HCT116 (cell line): ENCODE measurements around the gene BST2. TPM values are rescaled to one million over a fixed set of nuclear protein-coding genes. Genes with fewer than 3 reads are reported as not detected.
A peak's percentile ranks its signal among the peaks of the same experiment; 100 is the strongest.

Source experiments
- ATAC-seq: fragments of 200-7000 bp; cut with Tn5 transposase; 2 replicates; pipeline ENCODE4 v1.9.1; 2020; ENCODE audit warnings: mild to moderate bottlenecking, moderate library complexity
- BruUV-seq: library from RNA; stranded (reverse); fragments of 400-500 nt; replicated peaks from 2 replicates; lab custom pipeline; 2021; lab: Mats Ljungman, UMichigan
- CTCF ChIA-PET: fragments of 300-600 bp; sonication (Branson Sonifier 250); formaldehyde crosslinking; loops from one replicate; lab custom pipeline; 2021; ENCODE audit warnings: antibody characterized with exemption; lab: Charles Lee
- POLR2A ChIA-PET: fragments of 300-600, 350-600 bp; sonication (Branson Sonifier 250); formaldehyde crosslinking; loops from one replicate; lab custom pipeline; 2021; ENCODE audit warnings: antibody characterized with exemption; lab: Charles Lee
- RAD21 ChIA-PET, 2 experiments: fragments of 300-600 bp; sonication (Branson Sonifier 250); formaldehyde crosslinking; loops; one replicate each; lab custom pipeline; 2023; ENCODE audit warnings: low total read pairs in 2 of 2; ENCODE audit not compliant: uncharacterized antibody in 2 of 2, unreplicated experiment in 2 of 2, low non-redundant PET in 1 of 2; lab: Charles Lee
- DNase-seq: peaks from one replicate; pipeline ENCODE4 v3.0.0-alpha.2; 2010; ENCODE audit warnings: low read depth, low spot score
- H2AFZ ChIP-seq: fragments of 200-600 bp; shearing (Covaris generic), sonication (generic); 2 replicates; pipeline ENCODE4 v1.6.1; 2017; ENCODE audit warnings: low read depth, mixed run types, mixed read lengths, antibody characterized with exemption, low read length; ENCODE audit not compliant: poor library complexity, severe bottlenecking
- H3K27ac ChIP-seq: 2 replicates; pipeline ENCODE4 v1.5.1; 2012; ENCODE audit warnings: low read depth, low read length
- H3K27me3 ChIP-seq: fragments of 200-600 bp; sonication (generic); 2 replicates; pipeline ENCODE4 v1.6.1; 2016; ENCODE audit warnings: mixed run types, low read length, mixed read lengths; ENCODE audit not compliant: insufficient read depth
- H3K36me3 ChIP-seq, 2 experiments: fragments of 200-500 bp in 1 of 2; fragments of 200-600 bp in 1 of 2; sonication (Bioruptor generic) in 1 of 2; sonication (generic) in 1 of 2; 2 replicates each; pipeline versions ENCODE4 v1.5.1 to v1.6.1; 2014 to 2016; ENCODE audit warnings: low read length in 2 of 2, inconsistent platforms in 1 of 2, mixed read lengths in 1 of 2, mixed run types in 1 of 2; ENCODE audit not compliant: insufficient read depth in 2 of 2, control insufficient read depth in 1 of 2
- H3K4me1 ChIP-seq, 2 experiments: fragments of 200-600 bp in 1 of 2; sonication (generic) in 1 of 2; 2 replicates each; pipeline versions ENCODE4 v1.5.1 to v1.6.1; 2012 to 2017; ENCODE audit warnings: low read length in 2 of 2, inconsistent platforms in 1 of 2, mild to moderate bottlenecking in 1 of 2, mixed read lengths in 1 of 2, mixed run types in 1 of 2, moderate library complexity in 1 of 2; ENCODE audit not compliant: insufficient read depth in 2 of 2, control insufficient read depth in 1 of 2
- H3K4me2 ChIP-seq: fragments of 200-600 bp; sonication (generic); 2 replicates; pipeline ENCODE4 v1.6.1; 2017; ENCODE audit warnings: mixed run types, low read length, mixed read lengths
- H3K4me3 ChIP-seq, 2 experiments: fragments of 200-600 bp in 1 of 2; sonication (generic) in 1 of 2; replicated peaks in 1 of 2; 2 replicates each; pipeline ENCODE4 v1.5.1; 2011 to 2016; ENCODE audit warnings: low read length in 2 of 2, control low read depth in 1 of 2, low read depth in 1 of 2, mild to moderate bottlenecking in 1 of 2, mixed read lengths in 1 of 2, mixed run types in 1 of 2
- H3K79me2 ChIP-seq: fragments of 200-600 bp; sonication (generic); 2 replicates; pipeline ENCODE4 v1.6.1; 2017; ENCODE audit warnings: mild to moderate bottlenecking, mixed run types, low read length, moderate library complexity, mixed read lengths; ENCODE audit not compliant: insufficient read depth
- H3K9ac ChIP-seq: fragments of 200-600 bp; sonication (generic); 2 replicates; pipeline ENCODE4 v1.6.1; 2016; ENCODE audit warnings: low read length, mixed read lengths
- H3K9me2 ChIP-seq: fragments of 200-600 bp; sonication (generic), shearing (Covaris generic); 2 replicates; pipeline ENCODE4 v1.6.1; 2017; ENCODE audit warnings: mixed run types, mild to moderate bottlenecking, moderate library complexity; ENCODE audit not compliant: insufficient read depth
- H3K9me3 ChIP-seq, 2 experiments: fragments of 200-500 bp in 1 of 2; fragments of 200-600 bp in 1 of 2; sonication (Bioruptor generic) in 1 of 2; sonication (generic) in 1 of 2; 2 replicates each; pipeline ENCODE4 v1.6.1; 2014 to 2017; ENCODE audit warnings: low read length in 2 of 2, mixed read lengths in 2 of 2, inconsistent platforms in 1 of 2, low read depth in 1 of 2, mild to moderate bottlenecking in 1 of 2, mixed run types in 1 of 2, moderate library complexity in 1 of 2; ENCODE audit not compliant: control insufficient read depth in 1 of 2, insufficient read depth in 1 of 2
- H4K20me1 ChIP-seq: fragments of 200-600 bp; sonication (generic), shearing (Covaris generic); 2 replicates; pipeline ENCODE4 v1.6.1; 2017; ENCODE audit warnings: mixed run types, mild to moderate bottlenecking, moderate library complexity; ENCODE audit not compliant: insufficient read depth
- POLR2A ChIP-seq: IDR thresholded peaks from 2 replicates; pipeline ENCODE4 v1.7.0; 2011; ENCODE audit warnings: borderline replicate concordance; ENCODE audit not compliant: insufficient read depth, insufficient read length; ENCODE audit errors: extremely low read depth
- POLR2AphosphoS5 ChIP-seq: IDR thresholded peaks from 2 replicates; pipeline ENCODE4 v1.6.1; 2011; ENCODE audit warnings: mild to moderate bottlenecking, low read depth, low read length, moderate library complexity
- ZFX ChIP-seq: fragments of 450-650 bp; IDR thresholded peaks from 2 replicates; pipeline ENCODE4 v1.6.1; 2017
- intact Hi-C: fragments of 100-400 bp; cut with micrococcal nuclease; formaldehyde crosslinking; loops from 2 replicates; pipeline ENCODE4 v1.10.0; 2022
- total RNA-seq: library from RNA; stranded (reverse); gene quantifications from one replicate; pipeline ENCODE4 v1.2.1, GENCODE V29; 2021; ENCODE audit not compliant: unreplicated experiment
- TF ChIP-seq, protein P1 (sequence below): IDR thresholded peaks from 2 replicates; pipeline ENCODE4 v1.6.1; 2012; ENCODE audit warnings: low read depth

BST2 gene
- total RNA-seq, 1 experiment from 2014 or later: 5.4 TPM

DNA sequence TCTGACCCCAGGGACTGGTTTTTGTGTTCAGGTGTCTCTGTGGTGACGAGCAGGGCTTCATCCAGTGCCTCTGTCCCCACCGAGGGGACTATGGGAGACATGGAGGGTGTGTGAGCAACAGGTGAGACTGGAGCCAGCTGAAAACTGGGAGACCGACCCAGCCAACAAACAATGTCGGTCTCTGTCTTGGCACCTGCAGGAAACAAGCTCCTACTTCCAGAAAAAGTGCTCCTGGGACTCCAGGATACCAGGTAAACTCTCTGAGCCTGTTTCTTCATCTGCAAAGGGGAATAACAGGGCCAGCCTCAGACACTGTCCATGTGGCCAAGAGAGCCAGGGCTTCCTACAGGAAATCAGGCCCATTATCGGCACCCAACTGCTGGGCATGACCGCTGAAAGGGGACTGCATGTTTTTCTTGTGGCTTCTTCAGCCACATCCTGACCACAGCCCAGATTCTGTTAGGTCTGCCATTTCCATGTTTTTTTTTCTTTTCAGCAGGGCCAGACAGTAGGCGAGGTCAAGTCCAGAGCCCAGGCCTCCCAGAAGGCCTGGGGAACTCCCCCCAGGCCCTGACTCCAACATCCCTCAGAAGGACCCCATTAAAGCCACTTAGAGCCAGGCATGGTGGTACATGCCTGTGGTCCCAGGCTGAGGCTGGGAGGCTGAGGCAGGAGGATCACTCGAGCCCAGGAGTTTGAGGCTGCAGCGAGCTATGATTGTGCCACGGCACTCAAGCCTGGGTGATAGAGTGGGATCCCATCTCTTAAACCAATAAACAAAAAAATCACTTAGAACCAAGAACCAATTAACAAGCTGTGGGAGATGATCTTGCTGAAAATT is 836 bp upstream of the BST2 start:
- H3K9me2 ChIP-seq: no peaks in the 10 kb centered on the region
- ChIA-PET CTCF (interaction anchor here (0.6 to 1.3 kb wide), 2 partner anchors 20 kb away, joined by 3 read pairs; no protein-coding TSS in a partner anchor), POLR2A (interaction anchor here (0.6 to 2.8 kb wide), 4 partner anchors 13 to 453 kb away, joined by 3 to 21 read pairs (median 3); partner anchors contain the start of genes MVB12A and RPL18A), RAD21 (no interaction called here)
- peak; percentile 89 for TF ChIP-seq POLR2AphosphoS5
- TF ChIP-seq ZFX: 0 out of 2 replicates have a peak, but pooled peaks have one; percentile 5
- TF ChIP-seq, protein P1, sequence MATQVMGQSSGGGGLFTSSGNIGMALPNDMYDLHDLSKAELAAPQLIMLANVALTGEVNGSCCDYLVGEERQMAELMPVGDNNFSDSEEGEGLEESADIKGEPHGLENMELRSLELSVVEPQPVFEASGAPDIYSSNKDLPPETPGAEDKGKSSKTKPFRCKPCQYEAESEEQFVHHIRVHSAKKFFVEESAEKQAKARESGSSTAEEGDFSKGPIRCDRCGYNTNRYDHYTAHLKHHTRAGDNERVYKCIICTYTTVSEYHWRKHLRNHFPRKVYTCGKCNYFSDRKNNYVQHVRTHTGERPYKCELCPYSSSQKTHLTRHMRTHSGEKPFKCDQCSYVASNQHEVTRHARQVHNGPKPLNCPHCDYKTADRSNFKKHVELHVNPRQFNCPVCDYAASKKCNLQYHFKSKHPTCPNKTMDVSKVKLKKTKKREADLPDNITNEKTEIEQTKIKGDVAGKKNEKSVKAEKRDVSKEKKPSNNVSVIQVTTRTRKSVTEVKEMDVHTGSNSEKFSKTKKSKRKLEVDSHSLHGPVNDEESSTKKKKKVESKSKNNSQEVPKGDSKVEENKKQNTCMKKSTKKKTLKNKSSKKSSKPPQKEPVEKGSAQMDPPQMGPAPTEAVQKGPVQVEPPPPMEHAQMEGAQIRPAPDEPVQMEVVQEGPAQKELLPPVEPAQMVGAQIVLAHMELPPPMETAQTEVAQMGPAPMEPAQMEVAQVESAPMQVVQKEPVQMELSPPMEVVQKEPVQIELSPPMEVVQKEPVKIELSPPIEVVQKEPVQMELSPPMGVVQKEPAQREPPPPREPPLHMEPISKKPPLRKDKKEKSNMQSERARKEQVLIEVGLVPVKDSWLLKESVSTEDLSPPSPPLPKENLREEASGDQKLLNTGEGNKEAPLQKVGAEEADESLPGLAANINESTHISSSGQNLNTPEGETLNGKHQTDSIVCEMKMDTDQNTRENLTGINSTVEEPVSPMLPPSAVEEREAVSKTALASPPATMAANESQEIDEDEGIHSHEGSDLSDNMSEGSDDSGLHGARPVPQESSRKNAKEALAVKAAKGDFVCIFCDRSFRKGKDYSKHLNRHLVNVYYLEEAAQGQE: no peak
- TF ChIP-seq POLR2A: peak; percentile 92
- H3K36me3 ChIP-seq: no peaks in the 10 kb centered on the region
- H3K9ac ChIP-seq: no peak overlapping the region
- peaks cover 4 to 32% of the 10 kb centered on the region in 2 experiments; a peak in 3 of 4 replicates for H3K4me1 ChIP-seq
- H3K27me3 ChIP-seq: no peaks in the 10 kb centered on the region
- intact Hi-C loops: no loop called here
- H3K79me2 ChIP-seq: no peaks in the 10 kb centered on the region
- no peaks in the 10 kb centered on the region for H3K9me3 ChIP-seq
- no peak overlapping the region for H3K4me3 ChIP-seq
- TSS peak; percentile 96 for BruUV-seq
- ATAC-seq: peak; percentile 43
- H3K4me2 ChIP-seq: no peak overlapping the region
- peak overlapping the region; percentile 5; the same call in 1 of the 2 replicates for H3K27ac ChIP-seq
- no peaks in the 10 kb centered on the region for H4K20me1 ChIP-seq
- DNase-seq: no peak
- H2AFZ ChIP-seq: no peak overlapping the region
